Astrocyte of the cerebellum (primary cell): ENCODE results near the gene CLSTN1.

Source experiments
- DNase-seq: peaks from one replicate; pipeline ENCODE4 v3.0.0-alpha.2; 2011; ENCODE audit warnings: low read depth
- H3K4me3 ChIP-seq: 2 replicates; pipeline ENCODE4 v1.5.1; 2011; ENCODE audit warnings: mild to moderate bottlenecking, low read depth, low read length, moderate library complexity
- CTCF ChIP-seq: IDR thresholded peaks from 2 replicates; pipeline ENCODE4 v1.5.1; 2012; ENCODE audit warnings: low read length, low read depth, moderate library complexity, mild to moderate bottlenecking; ENCODE audit errors: missing control alignments
- in situ Hi-C: cut with HindIII; loops from 2 replicates; pipeline ENCODE4 v1.10.0; 2017; ENCODE audit warnings: low sequenced_read_pairs

CLSTN1 gene

GRCh38 chr1:9869831-9870251 is 46.1 kb upstream of the CLSTN1 start:
- no peak overlapping the region for H3K4me3 ChIP-seq
- DNase-seq: no peak
- in situ Hi-C loops: no loop called here
- TF ChIP-seq CTCF: no peak

- no peak for TF ChIP-seq CTCF
- DNase-seq: no peak
- in situ Hi-C loops: no loop called here
Measured at GRCh38 chr1:9868244-9868590, 44.5 kb upstream of the CLSTN1 start.

GRCh38 chr1:9867408-9868243 is 43.9 kb upstream of the CLSTN1 start:
- in situ Hi-C loops: no loop called here
- H3K4me3 ChIP-seq: no peak overlapping the region
- TF ChIP-seq CTCF: peak; percentile 95
- peak; percentile 43 for DNase-seq

More at GRCh38 chr1:9868244-9868590, 44.5 kb upstream of the CLSTN1 start:
- H3K4me3 ChIP-seq: no peak overlapping the region

- in situ Hi-C loops: no loop called here
- TF ChIP-seq CTCF: no peak
- no peak overlapping the region for H3K4me3 ChIP-seq
- no peak for DNase-seq
Measured at GRCh38 chr1:9866836-9867235, 43.1 kb upstream of the CLSTN1 start.

GRCh38 chr1:9865724-9866123 is 42.0 kb upstream of the CLSTN1 start:
- no peak for TF ChIP-seq CTCF
- in situ Hi-C loops: no loop called here
- no peak for DNase-seq
- H3K4me3 ChIP-seq: no peak overlapping the region

- no peak for DNase-seq
- no peak for TF ChIP-seq CTCF
- H3K4me3 ChIP-seq: no peak overlapping the region
- in situ Hi-C loops: no loop called here
Measured at GRCh38 chr1:9863371-9863770, 39.6 kb upstream of the CLSTN1 start.
